ENCODE measurements around the gene COL5A2. TPM values are rescaled to one million over a fixed set of nuclear protein-coding genes. Genes with fewer than 3 reads are reported as not detected.

COL5A2 gene
- total and polyA plus RNA-seq, 4 donors: 3.2 to 83.5 (median 9.1) TPM

DNA sequence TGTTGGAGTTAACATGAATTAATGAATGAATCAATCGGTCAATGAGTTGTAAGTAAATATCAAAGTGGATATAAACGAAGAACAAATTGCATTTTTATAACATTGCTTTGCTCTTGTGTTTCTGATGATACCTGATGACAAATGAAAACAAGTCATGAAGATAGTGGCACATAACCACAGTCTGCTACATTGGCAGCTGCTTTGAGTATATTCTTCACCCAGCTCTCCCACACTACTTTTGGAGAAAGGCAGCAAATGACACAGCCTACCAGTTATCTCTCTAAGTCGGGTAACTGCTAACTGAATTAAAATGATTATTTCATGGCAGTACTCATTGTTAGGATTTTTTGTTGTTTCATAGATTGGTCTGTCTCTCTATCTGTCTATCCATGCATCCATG is 76.8 kb downstream of the COL5A2 start:
- H3K9ac ChIP-seq (ENCODE audit: low read depth in 1 of 2, low read length in 2 of 2): no peak overlapping the region
- peaks cover 0 to 3% (median 0%) of the 10 kb centered on the region in 4 donors for H3K4me1 ChIP-seq (ENCODE audit: control insufficient read depth in 4 of 4, insufficient read depth in 4 of 4, low read length in 3 of 4)
- H3K27me3 ChIP-seq (ENCODE audit: control insufficient read depth in 4 of 4, insufficient read depth in 4 of 4, low read length in 3 of 4): no peaks in the 10 kb centered on the region
- H3K9me3 ChIP-seq (ENCODE audit: control insufficient read depth in 4 of 4, low read length in 3 of 4): no peaks in the 10 kb centered on the region
- H3K36me3 ChIP-seq (ENCODE audit: control insufficient read depth in 4 of 4, insufficient read depth in 3 of 4, low read depth in 1 of 4, low read length in 3 of 4): no peaks in the 10 kb centered on the region
- H3K27ac ChIP-seq (ENCODE audit: low read depth in 1 of 2, low read length in 2 of 2): no peak overlapping the region
- no peak for DNase-seq (ENCODE audit: low spot score)
- TF ChIP-seq TAF1 (conservative IDR thresholded peaks at IDR 0.05) (no peak), RAD21 (IDR thresholded peaks at IDR 0.05) (no peak), HNF4A (conservative IDR thresholded peaks at IDR 0.05) (no peak), GABPA (IDR thresholded peaks at IDR 0.05 in 1 of 2, conservative IDR thresholded peaks at IDR 0.05 in 1 of 2) (no peak), HNF4G (IDR thresholded peaks at IDR 0.05) (no peak), EGR1 (IDR thresholded peaks at IDR 0.05; ENCODE audit: low read depth in 2 of 2) (no peak), MAX (IDR thresholded peaks at IDR 0.05) (no peak), RXRA (IDR thresholded peaks at IDR 0.05) (no peak), FOXA1 (IDR thresholded peaks at IDR 0.05) (no peak)
- TF ChIP-seq, protein P1, sequence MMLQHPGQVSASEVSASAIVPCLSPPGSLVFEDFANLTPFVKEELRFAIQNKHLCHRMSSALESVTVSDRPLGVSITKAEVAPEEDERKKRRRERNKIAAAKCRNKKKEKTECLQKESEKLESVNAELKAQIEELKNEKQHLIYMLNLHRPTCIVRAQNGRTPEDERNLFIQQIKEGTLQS (IDR thresholded peaks at IDR 0.05): no peak
- no peak overlapping the region for H3K4me3 ChIP-seq (ENCODE audit: low read depth in 1 of 3, low read length in 3 of 3)
- 91% methylated on average over 3 of the region's 3 CpGs for WGBS

GRCh38 chr2:189097934-189098333 is 81.6 kb downstream of the COL5A2 start:
- no peaks in the 10 kb centered on the region for H3K9me3 ChIP-seq (ENCODE audit: control insufficient read depth in 4 of 4, low read length in 3 of 4)
- H3K4me1 ChIP-seq (ENCODE audit: control insufficient read depth in 4 of 4, insufficient read depth in 4 of 4, low read length in 3 of 4): no peaks in the 10 kb centered on the region
- H3K36me3 ChIP-seq (ENCODE audit: control insufficient read depth in 4 of 4, insufficient read depth in 3 of 4, low read depth in 1 of 4, low read length in 3 of 4): no peaks in the 10 kb centered on the region
- H3K27ac ChIP-seq (ENCODE audit: low read depth in 1 of 2, low read length in 2 of 2): no peak overlapping the region
- H3K4me3 ChIP-seq (ENCODE audit: low read depth in 1 of 3, low read length in 3 of 3): no peak overlapping the region
- no peak for DNase-seq (ENCODE audit: low spot score)
- H3K9ac ChIP-seq (ENCODE audit: low read depth in 1 of 2, low read length in 2 of 2): no peak overlapping the region
- no peak for TF ChIP-seq TAF1 (conservative IDR thresholded peaks at IDR 0.05)
- no peak for TF ChIP-seq RXRA (IDR thresholded peaks at IDR 0.05)
- TF ChIP-seq HNF4A (conservative IDR thresholded peaks at IDR 0.05): no peak
- TF ChIP-seq NR2F2 (IDR thresholded peaks at IDR 0.05): no peak
- no peak for TF ChIP-seq YY1 (IDR thresholded peaks at IDR 0.05)
- TF ChIP-seq HNF4G (IDR thresholded peaks at IDR 0.05): no peak
- TF ChIP-seq FOXA1 (IDR thresholded peaks at IDR 0.05): no peak
- TF ChIP-seq JUND (IDR thresholded peaks at IDR 0.05): no peak
- TF ChIP-seq, protein P2, sequence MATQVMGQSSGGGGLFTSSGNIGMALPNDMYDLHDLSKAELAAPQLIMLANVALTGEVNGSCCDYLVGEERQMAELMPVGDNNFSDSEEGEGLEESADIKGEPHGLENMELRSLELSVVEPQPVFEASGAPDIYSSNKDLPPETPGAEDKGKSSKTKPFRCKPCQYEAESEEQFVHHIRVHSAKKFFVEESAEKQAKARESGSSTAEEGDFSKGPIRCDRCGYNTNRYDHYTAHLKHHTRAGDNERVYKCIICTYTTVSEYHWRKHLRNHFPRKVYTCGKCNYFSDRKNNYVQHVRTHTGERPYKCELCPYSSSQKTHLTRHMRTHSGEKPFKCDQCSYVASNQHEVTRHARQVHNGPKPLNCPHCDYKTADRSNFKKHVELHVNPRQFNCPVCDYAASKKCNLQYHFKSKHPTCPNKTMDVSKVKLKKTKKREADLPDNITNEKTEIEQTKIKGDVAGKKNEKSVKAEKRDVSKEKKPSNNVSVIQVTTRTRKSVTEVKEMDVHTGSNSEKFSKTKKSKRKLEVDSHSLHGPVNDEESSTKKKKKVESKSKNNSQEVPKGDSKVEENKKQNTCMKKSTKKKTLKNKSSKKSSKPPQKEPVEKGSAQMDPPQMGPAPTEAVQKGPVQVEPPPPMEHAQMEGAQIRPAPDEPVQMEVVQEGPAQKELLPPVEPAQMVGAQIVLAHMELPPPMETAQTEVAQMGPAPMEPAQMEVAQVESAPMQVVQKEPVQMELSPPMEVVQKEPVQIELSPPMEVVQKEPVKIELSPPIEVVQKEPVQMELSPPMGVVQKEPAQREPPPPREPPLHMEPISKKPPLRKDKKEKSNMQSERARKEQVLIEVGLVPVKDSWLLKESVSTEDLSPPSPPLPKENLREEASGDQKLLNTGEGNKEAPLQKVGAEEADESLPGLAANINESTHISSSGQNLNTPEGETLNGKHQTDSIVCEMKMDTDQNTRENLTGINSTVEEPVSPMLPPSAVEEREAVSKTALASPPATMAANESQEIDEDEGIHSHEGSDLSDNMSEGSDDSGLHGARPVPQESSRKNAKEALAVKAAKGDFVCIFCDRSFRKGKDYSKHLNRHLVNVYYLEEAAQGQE (IDR thresholded peaks at IDR 0.05): no peak
- H3K27me3 ChIP-seq (ENCODE audit: control insufficient read depth in 4 of 4, insufficient read depth in 4 of 4, low read length in 3 of 4): no peaks in the 10 kb centered on the region
- WGBS: 57% methylated on average over 1 of the region's 1 CpG

- H3K9ac ChIP-seq (ENCODE audit: low read depth in 1 of 2, low read length in 2 of 2): no peak overlapping the region
- no peak overlapping the region for H3K27ac ChIP-seq (ENCODE audit: low read depth in 1 of 2, low read length in 2 of 2)
- H3K9me3 ChIP-seq (ENCODE audit: control insufficient read depth in 4 of 4, low read length in 3 of 4): no peaks in the 10 kb centered on the region
- TF ChIP-seq, protein P3, sequence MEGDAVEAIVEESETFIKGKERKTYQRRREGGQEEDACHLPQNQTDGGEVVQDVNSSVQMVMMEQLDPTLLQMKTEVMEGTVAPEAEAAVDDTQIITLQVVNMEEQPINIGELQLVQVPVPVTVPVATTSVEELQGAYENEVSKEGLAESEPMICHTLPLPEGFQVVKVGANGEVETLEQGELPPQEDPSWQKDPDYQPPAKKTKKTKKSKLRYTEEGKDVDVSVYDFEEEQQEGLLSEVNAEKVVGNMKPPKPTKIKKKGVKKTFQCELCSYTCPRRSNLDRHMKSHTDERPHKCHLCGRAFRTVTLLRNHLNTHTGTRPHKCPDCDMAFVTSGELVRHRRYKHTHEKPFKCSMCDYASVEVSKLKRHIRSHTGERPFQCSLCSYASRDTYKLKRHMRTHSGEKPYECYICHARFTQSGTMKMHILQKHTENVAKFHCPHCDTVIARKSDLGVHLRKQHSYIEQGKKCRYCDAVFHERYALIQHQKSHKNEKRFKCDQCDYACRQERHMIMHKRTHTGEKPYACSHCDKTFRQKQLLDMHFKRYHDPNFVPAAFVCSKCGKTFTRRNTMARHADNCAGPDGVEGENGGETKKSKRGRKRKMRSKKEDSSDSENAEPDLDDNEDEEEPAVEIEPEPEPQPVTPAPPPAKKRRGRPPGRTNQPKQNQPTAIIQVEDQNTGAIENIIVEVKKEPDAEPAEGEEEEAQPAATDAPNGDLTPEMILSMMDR (IDR thresholded peaks at IDR 0.05; ENCODE audit: low read depth, low read length, missing input control): no peak
- TF ChIP-seq SP1 (IDR thresholded peaks at IDR 0.05) (no peak), HNF4G (IDR thresholded peaks at IDR 0.05) (no peak), TAF1 (conservative IDR thresholded peaks at IDR 0.05) (no peak)
- TF ChIP-seq, protein P2 (IDR thresholded peaks at IDR 0.05): no peak
- TF ChIP-seq, protein P1 (IDR thresholded peaks at IDR 0.05): no peak
Measured at GRCh38 chr2:189096769-189097447, 82.7 kb downstream of the COL5A2 start.

More at GRCh38 chr2:189096769-189097447, 82.7 kb downstream of the COL5A2 start:
- Histone ChIP-seq H3K4me1 (ENCODE audit: control insufficient read depth in 4 of 4, insufficient read depth in 4 of 4, low read length in 3 of 4) (no peaks in the 10 kb centered on the region), H3K27me3 (ENCODE audit: control insufficient read depth in 4 of 4, insufficient read depth in 4 of 4, low read length in 3 of 4) (no peaks in the 10 kb centered on the region), H3K36me3 (ENCODE audit: control insufficient read depth in 4 of 4, insufficient read depth in 3 of 4, low read depth in 1 of 4, low read length in 3 of 4) (no peaks in the 10 kb centered on the region), H3K4me3 (ENCODE audit: low read depth in 1 of 3, low read length in 3 of 3) (no peak overlapping the region)
- DNase-seq (ENCODE audit: low spot score): no peak
- 68% methylated on average over 4 of the region's 4 CpGs for WGBS
